HUES6 (cell line): Measurements from ENCODE around the gene CCDC33.

ENCODE experiments used
- H3K27ac ChIP-seq: 2 replicates; pipeline ENCODE4 v1.7.0; 2013; ENCODE audit warnings: low read depth, mild to moderate bottlenecking, low read length, inconsistent platforms
- H3K27me3 ChIP-seq: 2 replicates; pipeline ENCODE4 v1.6.1; 2013; ENCODE audit warnings: low read length; ENCODE audit not compliant: control insufficient read depth, insufficient read depth
- H3K36me3 ChIP-seq: 2 replicates; pipeline ENCODE4 v1.6.1; 2013; ENCODE audit warnings: low read length; ENCODE audit not compliant: control insufficient read depth, insufficient read depth
- H3K4me1 ChIP-seq: 2 replicates; pipeline ENCODE4 v1.6.1; 2013; ENCODE audit warnings: low read length; ENCODE audit not compliant: control insufficient read depth, insufficient read depth
- H3K4me3 ChIP-seq: 2 replicates; pipeline ENCODE4 v1.5.1; 2013; ENCODE audit warnings: low read depth, low read length
- H3K9ac ChIP-seq: one replicate; pipeline ENCODE4 v1.6.1; 2013; ENCODE audit warnings: mild to moderate bottlenecking, low read length
- H3K9me3 ChIP-seq: 2 replicates; pipeline ENCODE4 v1.6.1; 2013; ENCODE audit warnings: low read depth, low read length; ENCODE audit not compliant: control insufficient read depth, insufficient read depth

Gene CCDC33

DNA sequence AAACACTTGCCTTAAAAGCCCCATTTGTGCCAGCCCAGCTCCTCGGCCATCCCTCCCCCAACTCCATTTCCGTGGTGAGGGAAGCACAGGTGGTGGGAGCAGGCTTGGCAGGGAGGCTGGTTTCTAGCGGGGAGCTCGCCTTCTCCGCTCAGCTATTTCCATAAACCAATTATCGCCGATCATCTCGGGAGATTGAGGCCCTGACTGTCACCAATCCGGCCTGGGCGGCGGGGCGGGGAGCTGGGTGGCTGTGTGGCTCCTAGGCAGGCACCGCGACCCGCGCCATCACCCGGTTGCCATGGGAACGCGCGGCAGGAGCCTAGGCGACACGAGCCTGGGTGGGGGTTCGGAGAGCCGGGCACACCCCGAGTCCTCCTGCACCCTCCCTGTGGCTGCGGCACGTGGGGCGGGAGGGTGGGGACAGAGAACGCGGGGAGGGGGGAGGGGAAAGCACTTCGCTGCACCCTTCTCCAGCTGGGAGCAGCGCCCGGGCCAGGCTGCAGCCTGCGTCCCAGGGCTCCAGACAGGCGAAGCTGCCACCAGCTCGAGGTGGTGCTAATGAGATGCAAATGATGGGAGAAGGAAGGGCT, 9.3 kb downstream of the CCDC33 start:
- Histone ChIP-seq H3K36me3 (no peaks in the 10 kb centered on the region), H3K27ac (no peak overlapping the region), H3K4me3 (peak overlapping the region; percentile 51), H3K9me3 (no peaks in the 10 kb centered on the region), H3K4me1 (peaks cover 35% of the 10 kb centered on the region), H3K27me3 (peaks cover 10% of the 10 kb centered on the region), H3K9ac (no peak overlapping the region)

DNA sequence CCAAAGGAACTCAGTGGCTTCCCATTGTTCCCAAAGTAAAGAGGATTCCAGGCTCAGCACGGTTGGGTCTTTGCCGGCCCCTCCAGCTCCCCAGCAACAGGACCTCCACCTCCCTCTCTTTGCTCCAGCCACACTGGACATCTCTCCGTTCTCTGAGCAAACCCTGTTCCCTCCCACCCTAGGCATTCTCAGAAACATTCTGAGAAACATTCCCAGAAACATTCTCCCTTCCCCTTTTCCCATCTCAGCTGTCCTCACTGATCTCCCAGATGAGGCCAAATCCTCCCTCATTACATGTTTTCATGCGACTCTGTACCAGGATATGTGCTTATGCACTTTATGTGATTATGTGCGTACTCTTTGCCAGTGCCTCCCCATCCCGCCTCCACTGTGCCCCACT, 14.1 kb downstream of the CCDC33 start:
- peaks cover 1% of the 10 kb centered on the region for H3K27me3 ChIP-seq
- H3K36me3 ChIP-seq: no peaks in the 10 kb centered on the region
- H3K4me3 ChIP-seq: no peak overlapping the region
- peaks cover 10% of the 10 kb centered on the region for H3K4me1 ChIP-seq
- no peaks in the 10 kb centered on the region for H3K9me3 ChIP-seq
- no peak overlapping the region for H3K27ac ChIP-seq
- no peak overlapping the region for H3K9ac ChIP-seq

DNA sequence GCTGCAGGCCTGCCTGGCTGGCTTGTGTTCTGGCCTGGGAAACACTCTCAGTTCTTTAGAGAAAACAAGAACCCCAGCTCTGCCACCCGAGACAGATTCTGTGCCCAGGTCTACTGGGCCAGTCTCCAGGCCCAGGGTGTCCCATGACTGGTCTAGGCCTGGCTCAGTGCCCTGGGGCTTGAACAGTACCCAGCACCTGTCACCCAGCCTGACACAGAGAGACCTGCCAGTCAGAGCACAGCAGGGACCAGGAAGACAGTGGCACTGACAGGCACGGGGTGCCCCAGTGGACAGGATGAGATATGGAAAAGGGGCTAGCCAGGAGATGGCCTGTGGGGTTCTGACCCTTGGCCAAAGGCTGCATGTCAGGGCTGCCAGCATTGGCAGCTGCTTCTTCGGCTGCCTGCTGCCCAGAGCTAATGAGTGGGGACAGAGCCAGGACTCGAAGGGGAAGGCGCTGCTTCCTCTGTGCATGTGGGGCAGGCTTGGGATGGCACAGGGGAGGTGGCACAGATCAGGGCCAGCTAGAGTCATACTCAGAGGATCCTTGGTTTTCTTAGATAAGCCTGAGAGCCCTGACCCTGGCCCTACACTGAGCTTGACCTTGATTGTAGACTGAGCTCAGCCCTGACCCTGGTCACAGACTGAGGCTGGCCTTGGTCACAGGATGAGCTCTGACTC, 15.1 kb downstream of the CCDC33 start:
- Histone ChIP-seq H3K9me3 (no peaks in the 10 kb centered on the region), H3K4me1 (peaks cover 9% of the 10 kb centered on the region), H3K4me3 (no peak overlapping the region), H3K27ac (no peak overlapping the region), H3K36me3 (no peaks in the 10 kb centered on the region), H3K27me3 (no peaks in the 10 kb centered on the region), H3K9ac (no peak overlapping the region)

DNA sequence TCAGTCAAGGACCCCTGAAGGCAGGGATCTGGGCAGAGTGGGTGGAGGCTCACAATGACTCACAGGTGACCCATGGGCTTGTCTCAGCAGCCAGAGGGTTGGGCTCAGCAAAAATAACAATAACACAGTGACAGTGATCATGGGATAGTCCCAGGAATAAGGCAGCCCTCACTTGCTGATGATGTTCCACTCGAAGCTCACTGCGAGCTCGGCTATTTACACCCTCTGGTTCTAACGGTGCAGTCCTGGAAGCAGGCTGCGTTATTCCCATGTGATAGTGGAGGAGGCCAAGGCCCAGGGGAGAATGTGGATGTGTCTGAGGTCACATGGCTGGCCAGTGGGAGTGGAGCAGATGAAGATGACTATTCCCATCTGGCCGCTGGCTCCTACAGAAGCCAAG, 16.2 kb downstream of the CCDC33 start:
- Histone ChIP-seq H3K4me1 (peaks cover 9% of the 10 kb centered on the region), H3K9ac (no peak overlapping the region), H3K36me3 (no peaks in the 10 kb centered on the region), H3K4me3 (no peak overlapping the region), H3K27ac (no peak overlapping the region), H3K27me3 (no peaks in the 10 kb centered on the region), H3K9me3 (no peaks in the 10 kb centered on the region)

DNA sequence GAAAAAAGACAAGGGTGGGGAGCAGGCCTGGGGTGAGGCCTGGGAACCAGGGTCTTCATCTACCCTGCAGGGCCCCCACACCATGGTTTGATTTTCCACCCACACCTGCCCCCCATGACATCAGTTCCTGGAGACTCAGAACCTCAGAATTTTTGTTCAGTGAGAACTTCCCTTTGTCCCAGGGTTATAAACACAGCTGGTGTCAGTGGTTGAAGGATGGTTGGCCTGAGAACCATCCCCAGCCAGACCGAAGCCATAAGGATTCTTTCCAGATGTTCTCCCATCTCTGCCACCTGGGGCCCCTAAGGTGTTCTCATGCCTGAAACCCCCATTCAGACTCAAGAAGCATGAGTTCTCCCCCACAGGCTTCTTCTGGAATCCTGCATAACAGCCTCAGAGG, 16.6 kb downstream of the CCDC33 start:
- H3K4me1 ChIP-seq: peaks cover 9% of the 10 kb centered on the region
- H3K36me3 ChIP-seq: no peaks in the 10 kb centered on the region
- no peaks in the 10 kb centered on the region for H3K9me3 ChIP-seq
- no peak overlapping the region for H3K9ac ChIP-seq
- H3K27ac ChIP-seq: no peak overlapping the region
- H3K27me3 ChIP-seq: no peaks in the 10 kb centered on the region
- no peak overlapping the region for H3K4me3 ChIP-seq

DNA sequence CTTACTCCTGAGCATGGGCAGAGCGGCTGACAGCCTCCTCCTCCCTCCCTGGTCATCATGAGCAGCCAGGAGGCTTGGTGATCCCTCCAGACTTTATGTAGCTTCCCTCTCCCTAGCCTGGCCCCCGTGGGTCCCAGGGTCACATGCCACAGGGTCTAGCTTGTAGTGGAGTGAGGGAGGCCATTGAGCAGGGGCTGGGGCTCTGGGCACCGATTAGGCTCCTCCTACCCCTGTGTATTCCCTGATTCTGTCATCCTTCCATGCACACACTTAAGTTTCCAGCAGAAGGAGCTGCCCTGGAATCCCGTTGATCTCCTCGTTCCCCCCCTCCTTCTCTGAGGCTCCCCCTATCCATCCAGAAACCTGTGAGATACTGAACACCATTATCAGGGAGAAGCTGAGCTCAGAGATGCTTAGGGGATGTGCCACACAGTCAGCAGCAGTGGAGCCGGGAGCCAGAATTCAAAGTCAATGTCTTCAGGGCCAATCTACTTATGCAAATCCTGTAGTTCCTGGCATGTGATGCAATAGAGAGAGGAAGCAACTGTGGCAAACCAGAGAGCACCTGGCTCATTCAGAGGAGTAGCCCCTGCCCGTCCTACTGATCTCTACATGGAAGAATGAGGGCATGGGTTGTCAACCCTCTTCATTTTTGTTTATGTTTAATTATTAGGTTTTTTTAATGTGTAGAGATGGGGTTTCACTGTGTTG, 17.2 kb downstream of the CCDC33 start:
- H3K36me3 ChIP-seq: no peaks in the 10 kb centered on the region
- H3K4me3 ChIP-seq: no peak overlapping the region
- no peak overlapping the region for H3K9ac ChIP-seq
- peaks cover 9% of the 10 kb centered on the region for H3K4me1 ChIP-seq
- H3K9me3 ChIP-seq: no peaks in the 10 kb centered on the region
- H3K27ac ChIP-seq: no peak overlapping the region
- H3K27me3 ChIP-seq: no peaks in the 10 kb centered on the region

DNA sequence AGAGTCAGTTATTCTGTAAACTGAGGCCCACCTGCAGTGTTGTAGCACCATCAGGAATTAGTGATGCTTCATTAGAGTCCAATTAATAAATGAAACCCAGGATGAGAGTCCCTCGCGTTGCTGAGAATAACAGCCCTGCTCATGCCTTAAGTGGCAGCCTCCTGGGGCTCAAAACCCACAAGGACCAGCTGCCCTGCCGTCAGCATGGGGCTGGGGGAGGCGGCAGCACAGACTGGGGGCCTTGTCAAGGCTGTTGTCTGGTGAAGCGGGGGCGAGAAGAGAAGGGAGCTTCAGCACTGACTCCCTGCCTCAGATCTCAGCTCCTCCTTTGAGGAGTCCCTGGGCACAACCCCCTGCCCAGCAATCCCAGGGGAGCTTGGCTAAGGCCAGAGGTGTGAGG, 21.0 kb downstream of the CCDC33 start:
- no peak overlapping the region for H3K27ac ChIP-seq
- H3K9ac ChIP-seq: no peak overlapping the region
- peaks cover 16% of the 10 kb centered on the region for H3K4me1 ChIP-seq
- peaks cover 5% of the 10 kb centered on the region; the same call in 1 of the 2 replicates for H3K27me3 ChIP-seq
- H3K36me3 ChIP-seq: no peaks in the 10 kb centered on the region
- H3K4me3 ChIP-seq: no peak overlapping the region
- H3K9me3 ChIP-seq: no peaks in the 10 kb centered on the region

DNA sequence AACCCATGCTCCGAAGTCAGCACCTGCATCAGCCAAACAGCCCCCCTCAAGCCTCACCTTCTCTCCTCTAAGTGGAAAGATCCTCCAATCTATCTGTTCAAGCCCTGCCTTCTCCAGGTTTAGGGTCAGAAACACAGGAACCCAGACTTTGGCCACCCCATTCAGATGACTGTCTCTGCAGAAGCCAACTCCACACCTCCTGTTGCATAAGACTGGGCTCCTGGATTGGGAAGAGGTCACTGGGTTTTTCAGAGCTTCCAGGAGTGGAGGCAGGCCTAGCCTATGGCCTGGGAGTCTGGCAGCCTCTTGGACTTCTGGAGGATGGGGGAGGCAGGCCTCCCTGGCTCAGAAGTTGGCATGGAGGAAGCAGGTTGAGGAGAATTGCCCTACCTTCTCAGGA, 21.5 kb downstream of the CCDC33 start:
- H3K4me3 ChIP-seq: no peak overlapping the region
- H3K9me3 ChIP-seq: no peaks in the 10 kb centered on the region
- H3K9ac ChIP-seq: no peak overlapping the region
- H3K36me3 ChIP-seq: no peaks in the 10 kb centered on the region
- peaks cover 16% of the 10 kb centered on the region for H3K4me1 ChIP-seq
- H3K27ac ChIP-seq: no peak overlapping the region
- peaks cover 5% of the 10 kb centered on the region; the same call in 1 of the 2 replicates for H3K27me3 ChIP-seq

DNA sequence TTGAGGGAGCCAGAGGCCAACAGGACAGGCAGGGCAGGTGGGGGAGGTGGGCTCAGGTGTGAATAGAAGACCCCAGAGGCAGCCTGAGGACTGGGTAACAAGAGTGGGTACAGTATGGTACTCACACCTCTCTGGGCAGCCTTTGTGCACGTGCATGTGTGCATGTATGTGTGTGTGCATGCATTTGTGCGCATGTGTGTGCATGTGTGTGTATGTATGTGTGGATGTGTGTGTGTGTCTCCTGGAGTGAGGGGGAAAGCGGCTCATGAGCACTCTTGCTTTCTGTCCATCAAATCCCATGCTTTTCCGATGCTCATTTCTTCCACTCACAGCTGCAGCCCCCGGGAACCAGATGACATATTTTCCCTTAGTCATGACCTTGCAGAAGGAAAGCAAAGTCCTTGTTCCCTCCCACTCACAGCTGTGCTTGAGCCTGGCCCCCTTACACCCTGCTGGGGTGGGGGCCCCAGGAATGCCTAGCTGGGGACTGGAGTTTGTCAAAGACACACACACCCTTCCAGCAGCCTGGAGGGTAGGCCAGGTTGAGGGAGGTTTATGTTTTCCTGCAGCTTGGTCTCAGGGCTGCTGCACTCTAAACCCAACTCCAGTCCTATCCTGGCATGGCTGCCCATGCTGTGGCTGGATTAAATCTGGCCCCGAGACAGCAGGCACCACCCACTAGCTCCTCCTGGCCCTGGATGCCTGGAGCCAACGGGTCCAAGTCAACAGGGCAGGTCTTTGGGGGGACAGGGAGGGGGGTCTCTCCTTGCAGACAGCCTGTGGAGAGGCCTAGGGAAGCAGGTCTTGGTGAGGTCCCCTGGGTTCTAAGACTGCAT, 22.5 kb downstream of the CCDC33 start:
- peaks cover 10% of the 10 kb centered on the region for H3K4me1 ChIP-seq
- H3K9me3 ChIP-seq: no peaks in the 10 kb centered on the region
- no peak overlapping the region for H3K9ac ChIP-seq
- peaks cover 5% of the 10 kb centered on the region; the same call in 1 of the 2 replicates for H3K27me3 ChIP-seq
- H3K36me3 ChIP-seq: no peaks in the 10 kb centered on the region
- no peak overlapping the region for H3K27ac ChIP-seq
- H3K4me3 ChIP-seq: no peak overlapping the region

DNA sequence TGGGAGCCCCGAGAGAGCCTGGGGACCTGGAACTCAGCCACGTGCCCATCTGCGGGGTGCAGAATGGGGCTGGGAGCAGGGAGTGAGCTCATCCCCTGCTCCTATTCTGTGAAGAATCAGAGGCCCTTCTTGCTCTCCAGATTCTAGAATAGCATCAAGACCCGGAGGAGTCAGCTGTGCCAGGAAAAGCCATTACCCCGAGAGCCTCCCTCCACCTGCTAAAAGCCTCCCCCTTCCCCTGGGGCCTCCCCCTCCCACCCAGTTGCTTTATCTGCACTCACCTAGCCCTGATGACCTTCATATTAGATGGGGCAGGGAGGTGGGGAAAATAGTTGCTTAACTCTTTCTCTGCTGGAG, 23.1 kb downstream of the CCDC33 start:
- Histone ChIP-seq H3K9me3 (no peaks in the 10 kb centered on the region), H3K4me3 (no peak overlapping the region), H3K36me3 (no peaks in the 10 kb centered on the region), H3K27ac (no peak overlapping the region), H3K4me1 (peaks cover 14% of the 10 kb centered on the region), H3K9ac (no peak overlapping the region), H3K27me3 (peaks cover 5% of the 10 kb centered on the region; the same call in 1 of the 2 replicates)
